Effector memory CD4-positive, alpha-beta T cell (primary cell): ENCODE data around the gene SDK2.

ENCODE experiments used
- DNase-seq, 3 donors: peaks; one replicate each; pipeline ENCODE4 v3.0.0-alpha.2; 2020
- H3K27ac ChIP-seq: 2 replicates; pipeline ENCODE4 v1.7.0; 2013; ENCODE audit warnings: mild to moderate bottlenecking, low read length, moderate library complexity; ENCODE audit not compliant: insufficient read depth, poor library complexity, severe bottlenecking
- H3K27me3 ChIP-seq: replicated peaks from 2 replicates; pipeline ENCODE4 v1.7.0; 2013; ENCODE audit warnings: mild to moderate bottlenecking, low read length; ENCODE audit not compliant: insufficient read depth, control insufficient read depth, poor library complexity, severe bottlenecking
- H3K36me3 ChIP-seq: 2 replicates; pipeline ENCODE4 v1.7.0; 2013; ENCODE audit warnings: mild to moderate bottlenecking, low read length, moderate library complexity; ENCODE audit not compliant: control insufficient read depth, insufficient read depth
- H3K4me1 ChIP-seq: 2 replicates; pipeline ENCODE4 v1.7.0; 2013; ENCODE audit warnings: low read length, mild to moderate bottlenecking; ENCODE audit not compliant: control insufficient read depth, insufficient read depth, poor library complexity, severe bottlenecking
- H3K4me3 ChIP-seq: 2 replicates; pipeline ENCODE4 v1.7.0; 2013; ENCODE audit warnings: low read length, low read depth, mild to moderate bottlenecking; ENCODE audit not compliant: insufficient read depth, poor library complexity, severe bottlenecking
- H3K9me3 ChIP-seq: 2 replicates; pipeline ENCODE4 v1.7.0; 2013; ENCODE audit warnings: mild to moderate bottlenecking, low read length, moderate library complexity; ENCODE audit not compliant: control insufficient read depth

Gene SDK2

GRCh38 chr17:73357318-73357717, 286.9 kb downstream of the SDK2 start:
- no peak overlapping the region for H3K27ac ChIP-seq
- DNase-seq, result no peak
- no peaks in the 10 kb centered on the region for H3K36me3 ChIP-seq
- no peaks in the 10 kb centered on the region for H3K4me1 ChIP-seq
- H3K4me3 ChIP-seq, result no peak overlapping the region
- H3K27me3 ChIP-seq, result no peaks in the 10 kb centered on the region
- no peaks in the 10 kb centered on the region for H3K9me3 ChIP-seq

- Histone ChIP-seq H3K36me3 (no peaks in the 10 kb centered on the region), H3K27ac (no peak overlapping the region), H3K4me3 (no peak overlapping the region), H3K9me3 (no peaks in the 10 kb centered on the region), H3K27me3 (no peaks in the 10 kb centered on the region), H3K4me1 (no peaks in the 10 kb centered on the region)
- DNase-seq, result no peak
Observed at GRCh38 chr17:73356561-73357170, 287.6 kb downstream of the SDK2 start.

GRCh38 chr17:73354423-73355284, 289.6 kb downstream of the SDK2 start:
- no peaks in the 10 kb centered on the region for H3K4me1 ChIP-seq
- H3K36me3 ChIP-seq, result no peaks in the 10 kb centered on the region
- DNase-seq, result no peak
- no peaks in the 10 kb centered on the region for H3K9me3 ChIP-seq
- no peak overlapping the region for H3K4me3 ChIP-seq
- no peaks in the 10 kb centered on the region for H3K27me3 ChIP-seq
- H3K27ac ChIP-seq, result no peak overlapping the region

GRCh38 chr17:73352261-73352660, 292.0 kb downstream of the SDK2 start:
- no peak overlapping the region for H3K4me3 ChIP-seq
- no peak for DNase-seq

GRCh38 chr17:73351764-73352163, 292.5 kb downstream of the SDK2 start:
- no peaks in the 10 kb centered on the region for H3K9me3 ChIP-seq
- no peaks in the 10 kb centered on the region for H3K4me1 ChIP-seq
- H3K27ac ChIP-seq, result no peak overlapping the region
- H3K36me3 ChIP-seq, result no peaks in the 10 kb centered on the region
- DNase-seq, result no peak
- no peaks in the 10 kb centered on the region for H3K27me3 ChIP-seq
- no peak overlapping the region for H3K4me3 ChIP-seq

More at GRCh38 chr17:73352261-73352660, 292.0 kb downstream of the SDK2 start:
- Histone ChIP-seq H3K27me3 (no peaks in the 10 kb centered on the region), H3K36me3 (no peaks in the 10 kb centered on the region), H3K9me3 (no peaks in the 10 kb centered on the region), H3K4me1 (no peaks in the 10 kb centered on the region), H3K27ac (no peak overlapping the region)

- DNase-seq, result no peak
- Histone ChIP-seq H3K9me3 (no peaks in the 10 kb centered on the region), H3K36me3 (no peaks in the 10 kb centered on the region), H3K4me1 (no peaks in the 10 kb centered on the region), H3K27ac (no peak overlapping the region), H3K27me3 (no peaks in the 10 kb centered on the region), H3K4me3 (no peak overlapping the region)
Observed at GRCh38 chr17:73350864-73351263, 293.4 kb downstream of the SDK2 start.

GRCh38 chr17:73349647-73350046, 294.6 kb downstream of the SDK2 start:
- H3K4me3 ChIP-seq, result no peak overlapping the region
- H3K27me3 ChIP-seq, result no peaks in the 10 kb centered on the region
- H3K27ac ChIP-seq, result no peak overlapping the region
- no peaks in the 10 kb centered on the region for H3K9me3 ChIP-seq
- no peak for DNase-seq
- H3K4me1 ChIP-seq, result no peaks in the 10 kb centered on the region
- no peaks in the 10 kb centered on the region for H3K36me3 ChIP-seq

GRCh38 chr17:73349138-73349537, 295.1 kb downstream of the SDK2 start:
- no peaks in the 10 kb centered on the region for H3K9me3 ChIP-seq
- DNase-seq, result no peak
- H3K36me3 ChIP-seq, result no peaks in the 10 kb centered on the region
- no peaks in the 10 kb centered on the region for H3K27me3 ChIP-seq
- H3K4me1 ChIP-seq, result no peaks in the 10 kb centered on the region
- no peak overlapping the region for H3K4me3 ChIP-seq
- H3K27ac ChIP-seq, result no peak overlapping the region

GRCh38 chr17:73348829-73349095, 295.5 kb downstream of the SDK2 start:
- no peaks in the 10 kb centered on the region for H3K4me1 ChIP-seq
- H3K36me3 ChIP-seq, result no peaks in the 10 kb centered on the region

GRCh38 chr17:73348018-73348828, 296.0 kb downstream of the SDK2 start:
- H3K36me3 ChIP-seq, result no peaks in the 10 kb centered on the region
- no peak overlapping the region for H3K27ac ChIP-seq
- no peak for DNase-seq
- no peaks in the 10 kb centered on the region for H3K9me3 ChIP-seq
- H3K4me1 ChIP-seq, result no peaks in the 10 kb centered on the region
- H3K27me3 ChIP-seq, result no peaks in the 10 kb centered on the region
- H3K4me3 ChIP-seq, result no peak overlapping the region

More at GRCh38 chr17:73348829-73349095, 295.5 kb downstream of the SDK2 start:
- no peak for DNase-seq
- no peaks in the 10 kb centered on the region for H3K27me3 ChIP-seq
- no peak overlapping the region for H3K27ac ChIP-seq
- no peak overlapping the region for H3K4me3 ChIP-seq
- no peaks in the 10 kb centered on the region for H3K9me3 ChIP-seq
